HG03039 (cell line): Measurements from ENCODE around the gene UBE2J2.

Experiments used
- ATAC-seq: cut with Tn5 transposase; IDR thresholded peaks from one replicate; pipeline ENCODE4 v1.9.1; 2021; ENCODE audit warnings: mild to moderate bottlenecking, moderate library complexity; ENCODE audit not compliant: unreplicated experiment

UBE2J2 gene

GRCh38 chr1:1215881-1216605 is 57.6 kb downstream of the UBE2J2 start:
- ATAC-seq: no peak

DNA sequence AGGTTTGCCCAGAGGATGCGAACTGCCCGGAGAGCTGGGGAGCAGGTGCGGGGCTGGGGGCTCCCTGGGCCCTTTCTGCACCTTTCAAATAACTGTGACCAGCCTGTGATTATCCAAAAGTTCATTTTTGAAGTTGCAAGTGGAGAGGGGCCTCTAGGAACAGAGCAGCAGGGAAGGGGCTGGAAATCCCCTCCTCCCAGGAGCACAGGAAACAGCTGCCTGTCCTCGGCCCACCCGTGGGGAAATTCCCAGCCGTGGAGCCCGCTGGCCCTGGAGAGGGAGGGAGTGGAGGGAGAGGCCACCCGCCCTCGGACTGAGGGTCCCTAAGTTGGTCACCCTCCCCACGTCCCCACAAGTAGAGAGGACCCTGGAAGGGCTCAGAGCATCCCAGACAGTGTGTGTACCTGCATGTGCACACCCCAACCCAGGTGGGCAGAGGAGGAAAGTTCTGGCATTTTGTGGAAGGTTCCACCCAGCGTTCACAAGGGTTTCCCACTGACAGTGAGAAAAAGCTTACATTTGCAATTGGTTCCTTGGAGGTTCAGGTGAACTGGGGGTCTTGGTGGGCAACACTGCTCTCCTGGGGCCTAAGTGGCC is 58.5 kb downstream of the UBE2J2 start:
- ATAC-seq: no peak

- ATAC-seq: no peak
These were observed 60.0 kb downstream of the UBE2J2 start, which contains the start of gene TNFRSF4 for GRCh38 chr1:1213345-1214265. Gene TNFRSF4 (minus strand): TSS chr1:1214153. CDS start chr1:1214127, 26 bp downstream.

GRCh38 chr1:1212780-1213344 is 60.8 kb downstream of the UBE2J2 start:
- no peak for ATAC-seq

DNA sequence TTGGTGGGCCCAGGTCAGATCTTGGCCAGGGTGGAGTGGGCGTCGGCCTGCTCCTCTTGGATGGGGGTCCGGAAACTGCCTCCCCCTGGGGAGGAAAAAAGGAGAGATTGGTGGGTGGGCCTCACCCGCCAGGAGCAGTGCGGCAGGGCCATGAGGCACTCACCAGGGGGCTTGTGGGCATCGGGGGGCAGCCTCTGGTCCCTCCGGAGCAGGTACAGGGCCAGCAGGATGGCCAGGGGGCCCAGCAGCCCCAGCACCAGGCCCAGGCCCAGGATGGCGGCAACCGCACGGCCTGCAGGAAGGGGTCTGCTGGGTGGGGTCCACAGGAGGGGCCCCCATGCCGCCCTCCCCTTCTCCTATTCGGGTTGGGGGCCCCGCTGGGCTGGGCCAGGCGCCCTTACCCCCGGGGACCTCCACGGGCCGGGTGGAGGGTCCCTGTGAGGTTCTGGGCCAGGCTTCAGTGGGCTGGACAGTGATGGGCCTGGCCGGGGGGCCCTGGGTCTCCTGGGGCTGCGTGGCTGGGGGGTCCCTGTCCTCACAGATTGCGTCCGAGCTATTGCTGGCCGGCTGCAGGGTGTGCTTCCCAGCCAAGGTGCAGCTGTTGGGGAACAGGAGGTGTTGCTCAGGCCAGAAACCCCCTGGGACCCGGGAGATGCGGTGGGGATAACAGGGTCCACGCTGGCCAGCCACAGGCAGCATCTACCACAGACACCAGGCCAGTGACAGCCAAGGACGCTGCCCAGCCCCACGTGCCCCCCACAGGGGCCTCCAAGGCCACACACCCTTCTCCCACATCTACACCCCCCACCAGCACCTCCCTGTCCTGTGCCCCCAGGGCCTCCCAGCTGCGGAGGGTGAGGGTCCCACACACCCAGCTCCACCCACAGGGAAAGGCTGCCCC is 61.9 kb downstream of the UBE2J2 start:
- ATAC-seq: no peak

DNA sequence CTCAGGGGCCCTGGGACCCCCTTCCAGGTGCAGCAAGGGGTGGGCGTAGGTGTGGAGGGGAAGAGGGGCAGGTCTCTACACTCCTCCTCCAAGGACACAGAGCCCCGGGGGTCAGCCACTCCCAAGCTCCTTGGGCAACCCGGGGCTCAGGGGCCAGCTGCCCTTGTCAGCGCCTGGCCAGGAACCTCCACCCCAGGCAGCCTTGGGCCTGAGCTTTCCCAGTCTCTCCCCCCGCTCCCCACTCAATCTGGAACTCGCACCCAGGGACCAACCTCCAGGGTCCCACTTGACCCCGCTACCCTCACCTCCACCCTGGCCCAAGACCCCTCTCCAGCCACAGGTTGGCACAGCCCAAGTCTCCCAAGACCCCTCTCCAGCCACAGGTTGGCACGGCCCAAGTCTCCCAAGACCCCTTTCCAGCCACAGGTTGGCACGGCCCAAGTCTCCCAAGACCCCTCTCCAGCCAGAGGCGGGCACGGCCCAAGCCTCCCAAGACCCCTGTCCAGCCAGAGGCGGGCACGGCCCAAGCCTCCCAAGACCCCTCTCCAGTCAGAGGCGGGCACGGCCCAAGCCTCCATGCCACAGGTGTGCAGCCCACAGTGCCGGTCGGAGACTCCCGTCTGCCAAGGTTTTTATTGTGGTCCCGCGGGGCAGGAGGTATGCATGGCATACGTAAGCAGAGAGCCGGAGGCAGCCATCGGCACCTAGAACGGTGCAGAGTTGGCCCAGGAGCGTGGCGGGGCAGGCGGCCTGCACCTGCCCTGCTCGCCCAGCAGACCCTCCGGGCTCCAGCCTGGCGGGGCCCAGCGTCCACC is 62.7 kb downstream of the UBE2J2 start:
- no peak for ATAC-seq

DNA sequence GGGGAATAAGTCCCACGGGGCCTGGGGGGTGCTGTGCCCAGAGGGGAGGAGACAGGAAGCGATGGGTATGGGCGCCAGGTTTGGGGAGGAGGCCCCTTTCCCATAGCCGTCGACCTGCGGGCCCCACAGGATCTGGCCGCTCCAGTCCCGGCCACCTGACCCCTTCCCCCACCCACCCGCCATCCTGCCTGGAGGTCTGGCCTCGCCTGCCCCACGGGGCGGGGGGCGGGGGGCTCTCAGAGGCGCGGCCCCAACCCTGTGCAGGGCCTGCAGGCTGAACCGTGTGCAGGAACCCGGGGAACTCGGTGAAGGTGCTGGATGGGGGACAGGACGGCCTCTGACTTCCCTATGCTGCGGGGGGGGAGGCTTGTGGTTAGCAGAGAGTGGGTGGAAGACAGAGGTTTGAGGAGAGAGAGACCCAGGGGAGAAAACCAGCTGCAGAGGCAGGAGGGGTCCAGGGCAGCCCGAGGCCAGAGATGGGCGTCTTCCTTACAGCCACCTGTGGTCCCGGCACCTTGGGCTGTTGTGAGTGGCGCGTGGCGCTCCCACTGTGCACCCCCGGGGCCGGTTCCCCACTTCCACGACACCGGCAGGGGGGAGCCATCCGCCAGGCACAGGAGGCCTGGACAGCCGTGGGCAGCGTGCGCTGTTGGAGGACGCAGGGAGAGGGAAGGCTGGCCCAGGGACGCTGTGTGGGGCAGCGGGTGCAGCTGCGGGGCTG is 64.8 kb downstream of the UBE2J2 start:
- no peak for ATAC-seq

DNA sequence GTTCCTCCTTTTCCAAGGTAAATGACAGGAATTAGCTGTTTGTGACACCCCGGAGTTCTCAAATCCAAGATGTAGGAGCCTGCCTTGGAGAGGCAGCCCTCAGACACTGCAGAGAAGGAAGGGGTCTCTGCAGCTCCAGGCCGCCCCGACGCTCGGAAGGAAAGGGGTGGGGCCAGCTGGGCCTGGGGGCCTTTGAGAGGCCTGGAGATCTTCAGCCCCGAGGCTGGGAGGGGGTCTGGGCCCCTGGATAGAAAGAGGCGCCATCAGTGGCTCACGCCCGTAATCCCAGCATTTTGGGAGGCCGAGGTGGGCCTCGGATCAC is 66.1 kb downstream of the UBE2J2 start:
- ATAC-seq: no peak

DNA sequence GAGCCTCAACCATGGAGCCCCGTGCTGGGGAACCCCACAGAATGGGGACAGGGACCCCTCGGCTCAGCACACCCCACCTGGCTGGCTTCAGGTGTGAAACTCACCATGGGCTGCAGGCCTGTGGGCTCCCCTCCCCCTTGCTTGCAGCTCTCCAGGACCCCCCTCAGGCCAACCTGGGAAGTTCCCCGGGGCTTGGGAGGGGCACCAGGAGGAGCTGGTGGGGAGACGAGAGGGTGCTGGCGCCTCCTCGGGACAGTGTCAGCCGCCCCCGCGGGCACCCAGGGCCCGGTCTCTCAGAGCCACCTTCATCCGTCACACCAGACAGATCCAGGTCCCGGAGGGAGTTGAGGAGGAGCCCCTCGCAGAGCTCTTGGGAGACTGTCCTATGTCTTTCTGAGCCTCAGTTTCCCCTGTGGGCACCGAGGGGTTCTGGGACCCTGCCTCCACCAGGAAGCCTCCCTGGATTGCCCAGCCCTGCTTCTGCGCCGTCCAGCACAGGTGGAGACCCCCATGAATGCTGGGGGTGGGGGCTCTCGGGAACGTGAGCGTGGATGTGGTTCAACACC is 66.6 kb downstream of the UBE2J2 start:
- no peak for ATAC-seq

DNA sequence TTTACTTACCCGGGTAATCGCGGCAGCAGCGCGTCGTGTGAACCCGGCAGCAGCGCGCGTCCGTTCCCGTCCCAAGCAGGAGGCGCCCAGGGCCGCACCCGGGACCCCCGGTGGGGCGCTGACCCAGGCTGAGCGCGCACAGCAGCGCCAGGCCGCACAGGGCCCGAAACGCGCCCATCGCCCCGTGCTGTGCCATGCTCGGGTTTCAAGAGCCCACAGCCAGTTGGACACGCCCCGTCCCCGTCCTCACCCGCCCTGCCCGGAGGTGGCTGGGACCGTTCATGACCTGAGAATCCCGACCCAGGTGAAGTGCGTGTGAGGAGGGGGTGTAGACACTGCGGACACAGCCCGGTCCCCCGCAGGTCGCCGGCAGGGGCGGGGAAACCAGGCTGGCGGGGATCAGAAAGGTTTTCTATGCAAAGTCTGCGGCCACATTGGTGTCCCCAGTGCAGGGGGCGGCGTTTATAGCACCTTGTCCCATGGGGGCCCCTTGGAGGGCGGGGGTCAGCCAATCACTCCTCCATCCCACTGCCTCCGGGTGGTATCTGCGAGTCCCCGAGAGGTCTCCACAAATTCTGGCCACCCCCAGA is 67.2 kb downstream of the UBE2J2 start, which contains the start of gene TNFRSF18:
Gene TNFRSF18, minus strand, starts transcription at position 217 of the 590 bp plus-strand sequence. Its CDS starts 21 bp downstream, at position 196.
- ATAC-seq: no peak

DNA sequence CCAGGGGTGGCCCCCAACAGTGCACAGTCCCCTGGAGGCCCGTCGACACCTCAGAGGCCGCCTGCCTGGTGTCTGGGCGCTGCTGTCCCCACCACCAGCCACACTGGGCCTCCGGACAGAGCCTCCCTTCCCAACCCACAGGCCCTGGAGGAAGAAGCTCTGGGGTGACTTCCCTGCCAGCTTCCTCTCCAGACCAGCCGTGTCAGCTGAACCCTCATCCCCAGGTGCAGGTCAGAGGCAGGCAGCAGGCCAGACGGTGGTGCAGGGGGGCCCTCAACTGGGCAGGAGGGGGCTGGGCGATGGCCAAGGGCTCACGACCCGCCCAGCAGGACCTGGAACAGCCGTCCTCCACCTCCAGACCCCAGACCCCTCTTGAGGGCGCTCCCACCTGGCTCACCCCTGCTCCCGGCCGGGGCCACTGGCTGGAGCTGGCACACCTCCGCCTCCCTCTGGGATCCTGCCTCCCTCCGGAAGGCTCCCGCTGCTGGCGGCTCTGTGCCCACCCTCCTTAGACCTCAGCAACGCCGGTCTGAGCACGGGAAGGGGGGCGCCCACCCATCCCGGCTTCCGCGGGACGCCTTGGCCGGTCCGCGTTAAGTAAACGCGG is 67.8 kb downstream of the UBE2J2 start:
- ATAC-seq: no peak

DNA sequence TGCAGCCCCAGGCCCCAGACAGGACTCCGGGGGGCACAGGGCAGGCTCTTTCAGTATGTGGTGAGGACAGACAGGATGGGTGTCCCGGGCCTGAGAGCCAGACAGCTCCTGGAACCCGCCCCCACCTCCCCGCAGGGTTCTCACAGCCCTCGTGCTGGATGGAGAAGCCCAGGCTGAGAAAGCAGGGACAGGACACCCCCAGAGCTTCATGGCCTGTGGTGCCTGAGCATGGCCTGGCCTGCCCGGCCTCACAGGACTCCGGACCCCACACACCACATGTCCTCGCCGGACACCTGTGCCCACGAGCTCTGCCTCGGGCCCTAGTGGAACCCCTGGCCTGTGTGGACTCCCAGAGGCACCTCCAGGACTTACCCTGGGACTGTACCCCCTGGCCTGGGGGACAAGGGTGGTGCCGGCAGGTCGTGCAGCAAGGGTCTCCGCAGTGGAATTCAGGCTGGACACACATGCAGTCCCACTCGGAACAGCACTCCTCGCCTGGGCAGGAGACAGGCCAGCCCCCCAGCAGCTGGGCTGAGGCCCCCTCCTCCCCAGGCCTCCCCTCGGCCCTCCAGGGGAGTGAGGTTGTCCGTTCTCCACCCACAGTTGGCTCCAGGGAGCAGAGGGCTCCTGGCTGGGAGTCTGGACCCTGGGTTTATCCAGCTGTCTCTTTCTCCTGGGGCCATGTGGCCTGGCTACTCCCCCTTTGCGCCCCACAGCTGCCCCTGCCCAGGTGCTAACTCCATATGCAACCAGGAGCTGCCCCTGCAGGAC is 68.5 kb downstream of the UBE2J2 start:
- no peak for ATAC-seq

- no peak for ATAC-seq
These were observed 69.2 kb downstream of the UBE2J2 start for GRCh38 chr1:1204425-1204920.
